IMR-90 (cell line): Measurements from ENCODE around the gene COPS7A. TPM values are rescaled to one million over a fixed set of nuclear protein-coding genes. Genes with fewer than 3 reads are reported as not detected.

Experiments used
- ATAC-seq: fragments of 200-7000 bp; cut with Tn5 transposase; 2 replicates; pipeline ENCODE4 v1.9.1; 2020; ENCODE audit warnings: low read depth, mild to moderate bottlenecking, moderate library complexity
- BruUV-seq: library from RNA; stranded (reverse); fragments of 400-500 nt; replicated peaks from 2 replicates; lab custom pipeline; 2021; lab: Mats Ljungman, UMichigan
- CTCF ChIA-PET: fragments of 300-600 bp; formaldehyde crosslinking; extraction: SDS; loops from one replicate; lab custom pipeline; 2021; ENCODE audit warnings: antibody characterized with exemption; lab: Yijun Ruan, JAX
- POLR2A ChIA-PET: fragments of 300-600 bp; sonication (Branson Sonifier 250); formaldehyde crosslinking; loops from one replicate; lab custom pipeline; 2022; ENCODE audit warnings: antibody characterized with exemption; ENCODE audit not compliant: unreplicated experiment; lab: Charles Lee
- DNase-seq: peaks from one replicate; pipeline ENCODE4 v3.0.0; 2013
- H2AFZ ChIP-seq: replicated peaks from 2 replicates; pipeline ENCODE3; 2013; ENCODE audit warnings: low read length, mild to moderate bottlenecking; ENCODE audit not compliant: poor library complexity
- H2AK5ac ChIP-seq: 2 replicates; pipeline ENCODE4 v1.6.1; 2013; ENCODE audit warnings: low read depth, low read length, inconsistent platforms
- H2AK9ac ChIP-seq: replicated peaks from 2 replicates; pipeline ENCODE3; 2013; ENCODE audit warnings: mild to moderate bottlenecking, low read depth, low read length, moderate library complexity; ENCODE audit not compliant: poor library complexity
- H2BK120ac ChIP-seq: 2 replicates; pipeline ENCODE4 v1.6.1; 2013; ENCODE audit warnings: low read depth, low read length, inconsistent platforms
- H2BK15ac ChIP-seq: 3 replicates; pipeline ENCODE4 v1.6.1; 2013; ENCODE audit warnings: low read depth, low read length, inconsistent platforms
- H2BK20ac ChIP-seq: 2 replicates; pipeline ENCODE4 v1.6.1; 2013; ENCODE audit warnings: low read depth, mild to moderate bottlenecking, inconsistent platforms, low read length, moderate library complexity
- H2BK5ac ChIP-seq: 2 replicates; pipeline ENCODE4 v1.6.1; 2013; ENCODE audit warnings: mild to moderate bottlenecking, low read depth, low read length, inconsistent platforms; ENCODE audit not compliant: poor library complexity, severe bottlenecking
- H3K14ac ChIP-seq: replicated peaks from 2 replicates; pipeline ENCODE4 v1.6.1; 2013; ENCODE audit warnings: low read depth, low read length, inconsistent platforms
- H3K18ac ChIP-seq: 2 replicates; pipeline ENCODE4 v1.6.1; 2013; ENCODE audit warnings: low read depth, low read length, control low read depth
- H3K23ac ChIP-seq: 2 replicates; pipeline ENCODE4 v1.6.1; 2013; ENCODE audit warnings: low read depth, low read length, inconsistent platforms
- H3K27ac ChIP-seq: 2 replicates; pipeline ENCODE4 v1.5.1; 2013; ENCODE audit warnings: mild to moderate bottlenecking, control low read depth, low read length; ENCODE audit not compliant: insufficient read depth
- H3K27me3 ChIP-seq: 2 replicates; pipeline ENCODE4 v1.6.1; 2013; ENCODE audit warnings: low read length; ENCODE audit not compliant: control insufficient read depth, insufficient read depth
- H3K36me3 ChIP-seq: 2 replicates; pipeline ENCODE4 v1.6.1; 2013; ENCODE audit warnings: low read length, mixed read lengths; ENCODE audit not compliant: control insufficient read depth, insufficient read depth
- H3K4ac ChIP-seq: 2 replicates; pipeline ENCODE4 v1.6.1; 2013; ENCODE audit warnings: low read depth, low read length, inconsistent platforms
- H3K4me1 ChIP-seq: 2 replicates; pipeline ENCODE4 v1.6.1; 2013; ENCODE audit warnings: low read length, mixed read lengths; ENCODE audit not compliant: control insufficient read depth, insufficient read depth
- H3K4me2 ChIP-seq: 2 replicates; pipeline ENCODE4 v1.6.1; 2013; ENCODE audit warnings: low read depth, mild to moderate bottlenecking, control low read depth, low read length, moderate library complexity
- H3K4me3 ChIP-seq: 2 replicates; pipeline ENCODE4 v1.5.1; 2013; ENCODE audit warnings: low read depth, mild to moderate bottlenecking, control low read depth, low read length, moderate library complexity; ENCODE audit not compliant: insufficient read depth
- H3K56ac ChIP-seq: 2 replicates; pipeline ENCODE4 v1.6.1; 2013; ENCODE audit warnings: low read length, inconsistent platforms; ENCODE audit not compliant: insufficient read depth; ENCODE audit errors: extremely low read depth
- H3K79me1 ChIP-seq, 2 experiments: 2 replicates each; pipeline ENCODE4 v1.6.1; 2013; ENCODE audit warnings: low read length in 2 of 2, inconsistent platforms in 1 of 2, low read depth in 1 of 2
- H3K9ac ChIP-seq: 2 replicates; pipeline ENCODE4 v1.6.1; 2013; ENCODE audit warnings: low read depth, low read length, control low read depth
- H3K9me1 ChIP-seq: 2 replicates; pipeline ENCODE4 v1.6.1; 2013; ENCODE audit warnings: low read length, inconsistent platforms; ENCODE audit not compliant: insufficient read depth
- H3K9me3 ChIP-seq: 2 replicates; pipeline ENCODE4 v1.6.1; 2013; ENCODE audit warnings: low read length; ENCODE audit not compliant: control insufficient read depth, insufficient read depth
- H4K20me1 ChIP-seq: 2 replicates; pipeline ENCODE4 v1.6.1; 2013; ENCODE audit warnings: low read length, inconsistent platforms; ENCODE audit not compliant: insufficient read depth
- H4K5ac ChIP-seq: 2 replicates; pipeline ENCODE4 v1.6.1; 2013; ENCODE audit warnings: mild to moderate bottlenecking, low read depth, low read length, control low read depth
- H4K8ac ChIP-seq, 2 experiments: 2 replicates each; pipeline ENCODE4 v1.6.1; 2013; ENCODE audit warnings: low read depth in 2 of 2, low read length in 2 of 2, control low read depth in 1 of 2, inconsistent platforms in 1 of 2
- H4K91ac ChIP-seq: 2 replicates; pipeline ENCODE4 v1.6.1; 2013; ENCODE audit warnings: low read depth, low read length, inconsistent platforms; ENCODE audit not compliant: insufficient read depth
- CEBPB ChIP-seq: IDR thresholded peaks from 2 replicates; pipeline ENCODE4 v1.6.1; 2012; ENCODE audit warnings: low read depth, low read length, improper control_type of control experiment
- CHD1 ChIP-seq: IDR thresholded peaks from 2 replicates; pipeline ENCODE4 v1.6.1; 2012; ENCODE audit warnings: low read depth, low read length, improper control_type of control experiment
- FOS ChIP-seq: fragments of 150-350 bp; IDR thresholded peaks from 2 replicates; pipeline ENCODE4 v1.6.1; 2016; ENCODE audit warnings: low read depth, low read length
- MAFK ChIP-seq: IDR thresholded peaks from 2 replicates; pipeline ENCODE4 v1.6.1; 2012; ENCODE audit warnings: low read depth, low read length, improper control_type of control experiment
- MAZ ChIP-seq: IDR thresholded peaks from 2 replicates; pipeline ENCODE4 v1.6.1; 2012; ENCODE audit warnings: low read depth, mild to moderate bottlenecking, low read length, improper control_type of control experiment, moderate library complexity, borderline replicate concordance
- MXI1 ChIP-seq: IDR thresholded peaks from 2 replicates; pipeline ENCODE4 v1.6.1; 2012; ENCODE audit warnings: low read depth, mild to moderate bottlenecking, low read length, moderate library complexity, borderline replicate concordance
- NFE2L2 ChIP-seq: fragments of 150-350 bp; IDR thresholded peaks from 2 replicates; pipeline ENCODE4 v1.6.1; 2016; ENCODE audit warnings: low read depth, mild to moderate bottlenecking, low read length
- RAD21 ChIP-seq: IDR thresholded peaks from 2 replicates; pipeline ENCODE4 v1.6.1; 2012; ENCODE audit warnings: low read length, improper control_type of control experiment
- RCOR1 ChIP-seq: IDR thresholded peaks from 2 replicates; pipeline ENCODE4 v1.6.1; 2012; ENCODE audit warnings: mild to moderate bottlenecking, low read length, improper control_type of control experiment; ENCODE audit not compliant: insufficient replicate concordance
- SMC3 ChIP-seq: fragments of 150-350 bp; IDR thresholded peaks from 2 replicates; pipeline ENCODE4 v1.6.1; 2016; ENCODE audit warnings: low read depth, mild to moderate bottlenecking, antibody characterized with exemption, low read length, moderate library complexity
- WGBS, 2 experiments: methylation state at CpG; one replicate each; pipeline versions ENCODE4 v1.1.5 to v1.1.7; 2013; ENCODE audit warnings: missing lambda C conversion rate in 2 of 2; ENCODE audit not compliant: insufficient read length in 1 of 2; ENCODE audit errors: extremely low coverage in 2 of 2; 5-methylcytosine and 5-hydroxymethylcytosine counted together
- dilution Hi-C: fragments of 300-500 bp; cut with HindIII; formaldehyde crosslinking; loops from one replicate; pipeline ENCODE4 v1.14.3; 2018; ENCODE audit warnings: low sequenced_read_pairs; ENCODE audit not compliant: unreplicated experiment
- in situ Hi-C: fragments of 300-500 bp; cut with MboI; formaldehyde crosslinking; loops from 3 replicates; pipeline ENCODE4 v1.14.3; 2019; ENCODE audit warnings: low sequenced_read_pairs, inconsistent platforms, mixed read lengths
- intact Hi-C: fragments of 100-400 bp; cut with micrococcal nuclease; formaldehyde crosslinking; loops from 2 replicates; pipeline ENCODE4 v1.10.0; 2022
- polyA plus RNA-seq, 3 experiments: library from polyadenylated mRNA; depleted of rRNA; stranded (reverse); fragments of >200 nt; gene quantifications; 2 replicates each; pipeline ENCODE4 v1.2.3, GENCODE V29; 2012; ENCODE audit warnings: low replicate concordance in 1 of 3
- total RNA-seq: library from RNA; depleted of rRNA; stranded (reverse); fragments of >200 nt; gene quantifications from 2 replicates; pipeline ENCODE4 v1.2.3, GENCODE V29; 2012
- TF ChIP-seq, protein P1 (sequence below): conservative IDR thresholded peaks from 2 replicates; pipeline ENCODE4 v1.5.1; 2012; ENCODE audit warnings: mild to moderate bottlenecking, low read depth, low read length, improper control_type of control experiment
- TF ChIP-seq, protein P2 (sequence below): fragments of 150-350 bp; IDR thresholded peaks from 2 replicates; pipeline ENCODE4 v1.6.1; 2016; ENCODE audit warnings: low read depth, mild to moderate bottlenecking, low read length, moderate library complexity, borderline replicate concordance

Gene COPS7A
- total and polyA plus RNA-seq, 2 of the 4 experiments (the other 2 are of a cell fraction) = 58.8 to 135 TPM

DNA sequence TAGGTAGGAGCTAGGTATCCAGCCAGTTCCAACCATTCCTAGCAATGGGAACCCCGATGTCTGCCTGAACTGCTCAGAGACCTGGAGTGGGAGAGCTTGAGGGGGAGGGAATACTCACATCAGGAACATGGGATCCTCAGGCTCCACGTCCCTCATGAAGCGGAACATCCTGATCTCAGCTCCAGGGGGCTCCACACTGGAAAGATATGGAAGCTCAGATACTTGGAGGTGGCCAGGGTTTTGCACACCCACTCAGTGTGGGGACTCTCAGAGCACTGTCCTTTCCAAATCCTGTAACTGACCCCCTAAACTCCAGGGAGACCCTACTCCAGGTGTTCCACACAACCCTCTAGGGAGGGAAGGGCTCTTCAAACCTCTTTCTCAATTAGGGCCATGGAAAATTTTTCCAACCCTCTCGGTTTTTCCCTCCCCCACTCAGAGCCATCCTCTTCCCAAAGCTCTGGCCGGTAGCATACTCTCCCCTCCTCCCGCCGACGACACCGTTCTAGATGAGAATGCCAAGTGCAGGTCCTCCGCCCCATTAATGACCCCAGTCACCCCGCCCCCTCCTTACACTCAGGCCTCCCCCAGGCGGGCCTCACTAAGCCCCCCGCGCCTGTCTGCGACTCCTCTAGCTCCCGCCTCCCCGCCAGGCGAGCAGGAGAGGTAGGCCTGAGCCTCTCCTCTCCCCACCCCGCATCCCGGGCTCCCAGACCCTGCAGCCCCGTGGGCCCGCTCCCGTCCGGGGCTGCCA lies 28.5 kb downstream of the COPS7A start:
- no TSS peak for BruUV-seq
- DNase-seq = peak; percentile 62
- Histone ChIP-seq H3K79me1 (peaks cover 22 to 32% of the 10 kb centered on the region in 2 experiments), H3K36me3 (peaks cover 39% of the 10 kb centered on the region), H2BK15ac (no peak overlapping the region), H3K27ac (peak overlapping the region; percentile 88), H3K4me1 (peaks cover 7% of the 10 kb centered on the region), H4K5ac (no peak overlapping the region), H3K4me3 (peak overlapping the region; percentile 71), H2BK20ac (no peak overlapping the region), H3K4ac (peak overlapping the region; percentile 91), H2AFZ (peak overlapping the region; percentile 91), H4K8ac (peak overlapping the region; percentile 77 to 93; a peak in 2 of 4 replicates), H2AK5ac (peak overlapping the region; percentile 95), H4K91ac (peak overlapping the region; percentile 68), H3K14ac (peak overlapping the region; percentile 99), H4K20me1 (peaks cover 13% of the 10 kb centered on the region), H3K9ac (peak overlapping the region; percentile 86), H3K27me3 (no peaks in the 10 kb centered on the region), H3K23ac (peak overlapping the region; percentile 96), H2AK9ac (peak overlapping the region; percentile 100), H2BK5ac (peak overlapping the region; percentile 89), H3K9me1 (no peaks in the 10 kb centered on the region; the same call in none of the 2 replicates), H3K18ac (peak overlapping the region; percentile 16; the same call in 1 of the 2 replicates), H3K56ac (peak overlapping the region; percentile 75; the same call in 1 of the 2 replicates), H3K9me3 (no peaks in the 10 kb centered on the region), H3K4me2 (peak overlapping the region; percentile 94), H2BK120ac (peak overlapping the region; percentile 48)
- TF ChIP-seq MAFK (no peak), FOS (no peak), NFE2L2 (no peak), MAZ (no peak), MXI1 (no peak), CHD1 (no peak), CEBPB (no peak), RAD21 (peak; percentile 36), RCOR1 (no peak), SMC3 (peak; percentile 47)
- TF ChIP-seq, protein P1, sequence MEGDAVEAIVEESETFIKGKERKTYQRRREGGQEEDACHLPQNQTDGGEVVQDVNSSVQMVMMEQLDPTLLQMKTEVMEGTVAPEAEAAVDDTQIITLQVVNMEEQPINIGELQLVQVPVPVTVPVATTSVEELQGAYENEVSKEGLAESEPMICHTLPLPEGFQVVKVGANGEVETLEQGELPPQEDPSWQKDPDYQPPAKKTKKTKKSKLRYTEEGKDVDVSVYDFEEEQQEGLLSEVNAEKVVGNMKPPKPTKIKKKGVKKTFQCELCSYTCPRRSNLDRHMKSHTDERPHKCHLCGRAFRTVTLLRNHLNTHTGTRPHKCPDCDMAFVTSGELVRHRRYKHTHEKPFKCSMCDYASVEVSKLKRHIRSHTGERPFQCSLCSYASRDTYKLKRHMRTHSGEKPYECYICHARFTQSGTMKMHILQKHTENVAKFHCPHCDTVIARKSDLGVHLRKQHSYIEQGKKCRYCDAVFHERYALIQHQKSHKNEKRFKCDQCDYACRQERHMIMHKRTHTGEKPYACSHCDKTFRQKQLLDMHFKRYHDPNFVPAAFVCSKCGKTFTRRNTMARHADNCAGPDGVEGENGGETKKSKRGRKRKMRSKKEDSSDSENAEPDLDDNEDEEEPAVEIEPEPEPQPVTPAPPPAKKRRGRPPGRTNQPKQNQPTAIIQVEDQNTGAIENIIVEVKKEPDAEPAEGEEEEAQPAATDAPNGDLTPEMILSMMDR = peak; percentile 51
- TF ChIP-seq, protein P2, sequence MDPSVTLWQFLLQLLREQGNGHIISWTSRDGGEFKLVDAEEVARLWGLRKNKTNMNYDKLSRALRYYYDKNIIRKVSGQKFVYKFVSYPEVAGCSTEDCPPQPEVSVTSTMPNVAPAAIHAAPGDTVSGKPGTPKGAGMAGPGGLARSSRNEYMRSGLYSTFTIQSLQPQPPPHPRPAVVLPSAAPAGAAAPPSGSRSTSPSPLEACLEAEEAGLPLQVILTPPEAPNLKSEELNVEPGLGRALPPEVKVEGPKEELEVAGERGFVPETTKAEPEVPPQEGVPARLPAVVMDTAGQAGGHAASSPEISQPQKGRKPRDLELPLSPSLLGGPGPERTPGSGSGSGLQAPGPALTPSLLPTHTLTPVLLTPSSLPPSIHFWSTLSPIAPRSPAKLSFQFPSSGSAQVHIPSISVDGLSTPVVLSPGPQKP = no peak
- in situ Hi-C loops = loop anchor here (5.0 kb wide), 1 partner anchor 75 kb away; the partner anchor contains the start of gene P3H3
- intact Hi-C loops = loop anchor here (2.0 kb wide), 1 partner anchor 64 kb away; the partner anchor contains the start of gene ZNF384
- peak; percentile 6 for ATAC-seq
- 0% methylated on average over 6 of the region's 24 CpGs; no CpG with 5 or more reads in 1 of the 2 experiments for WGBS, 2 experiments
- CTCF ChIA-PET = interaction anchor here (0.8 to 3.9 kb wide), 9 partner anchors 11 to 120 kb away, joined by 3 to 27 read pairs (median 6); partner anchors contain the start of genes CD4, PTMS, SPSB2 and ZNF384
- dilution Hi-C loops = no loop called here
- POLR2A ChIA-PET = interaction anchor here (0.6 to 3.2 kb wide), 5 partner anchors 11 to 99 kb away, joined by 3 to 21 read pairs (median 3); partner anchors contain the start of genes CDCA3 and PTMS
